Measurements from ENCODE around the gene SLCO1A2. TPM values are rescaled to one million over a fixed set of nuclear protein-coding genes. Genes with fewer than 3 reads are reported as not detected.
"Not testable (repeated sequence)": the region's sequence is repeated elsewhere in the genome, so short reads cannot be mapped to it uniquely, and the experiment has no call there.

SLCO1A2 gene
- total RNA-seq, 1 experiment from 2014 or later, result not detected

- CTCF ChIA-PET, result no interaction called here
- in situ Hi-C loops (cut with HindIII; ENCODE audit: low pct_unique_long_range_greater_than_20kb, low sequenced_read_pairs), result no loop called here
- DNase-seq (ENCODE audit: low read depth, low spot score) (no peak), ATAC-seq (no peak)
- no peaks in the 10 kb centered on the region for H3K27me3 ChIP-seq (ENCODE audit: control insufficient read depth, insufficient read depth, low read length)
- no TSS peak for BruUV-seq (replicated peaks)
- no peaks in the 10 kb centered on the region for H3K36me3 ChIP-seq (ENCODE audit: control insufficient read depth, insufficient read depth, low read length)
- intact Hi-C loops (cut with micrococcal nuclease; ENCODE audit: unreplicated experiment), result no loop called here
- H3K27ac ChIP-seq (ENCODE audit: low read length), result no peak overlapping the region
- no peak overlapping the region for H3K4me3 ChIP-seq (ENCODE audit: low read depth in 2 of 2, low read length in 2 of 2)
- H3K9me3 ChIP-seq (ENCODE audit: control insufficient read depth, insufficient read depth, low read depth, low read length), result no peaks in the 10 kb centered on the region
- no peak for TF ChIP-seq SIN3A (IDR thresholded peaks at IDR 0.05; ENCODE audit: borderline replicate concordance, insufficient read depth, low read depth, low read length)
- no peak for TF ChIP-seq POLR2AphosphoS5 (IDR thresholded peaks at IDR 0.05; ENCODE audit: low read depth, low read length)
- no peak for TF ChIP-seq REST (IDR thresholded peaks at IDR 0.05; ENCODE audit: insufficient read depth in 1 of 2, low read depth in 2 of 2, low read length in 1 of 2)
- TF ChIP-seq CTCF (IDR thresholded peaks at IDR 0.05), result no peak
- TF ChIP-seq TCF7L2 (IDR thresholded peaks at IDR 0.05; ENCODE audit: low read depth, low read length), result no peak
- H3K4me1 ChIP-seq (ENCODE audit: control insufficient read depth, insufficient read depth, low read length), result no peaks in the 10 kb centered on the region
- POLR2A ChIA-PET, result no interaction called here
Measured at GRCh38 chr12:21370845-21371449, 36.2 kb upstream of the SLCO1A2 start.

- Histone ChIP-seq H3K9me3 (ENCODE audit: control insufficient read depth, insufficient read depth, low read depth, low read length) (no peaks in the 10 kb centered on the region), H3K27me3 (ENCODE audit: control insufficient read depth, insufficient read depth, low read length) (no peaks in the 10 kb centered on the region), H3K27ac (ENCODE audit: low read length) (no peak overlapping the region), H3K4me1 (ENCODE audit: control insufficient read depth, insufficient read depth, low read length) (no peaks in the 10 kb centered on the region), H3K4me3 (ENCODE audit: low read depth in 2 of 2, low read length in 2 of 2) (no peak overlapping the region), H3K36me3 (ENCODE audit: control insufficient read depth, insufficient read depth, low read length) (no peaks in the 10 kb centered on the region)
- no peak for ATAC-seq
- TF ChIP-seq POLR2AphosphoS5 (IDR thresholded peaks at IDR 0.05; ENCODE audit: low read depth, low read length) (no peak), REST (IDR thresholded peaks at IDR 0.05; ENCODE audit: insufficient read depth in 1 of 2, low read depth in 2 of 2, low read length in 1 of 2) (no peak), TCF7L2 (IDR thresholded peaks at IDR 0.05; ENCODE audit: low read depth, low read length) (no peak), CTCF (IDR thresholded peaks at IDR 0.05) (no peak), SIN3A (IDR thresholded peaks at IDR 0.05; ENCODE audit: borderline replicate concordance, insufficient read depth, low read depth, low read length) (no peak)
- BruUV-seq (replicated peaks), result no TSS peak
- in situ Hi-C loops (cut with HindIII; ENCODE audit: low pct_unique_long_range_greater_than_20kb, low sequenced_read_pairs) (no loop called here), intact Hi-C loops (cut with micrococcal nuclease; ENCODE audit: unreplicated experiment) (no loop called here)
- ChIA-PET CTCF (no interaction called here), POLR2A (no interaction called here)
- DNase-seq (ENCODE audit: low read depth, low spot score), result no peak
Measured at GRCh38 chr12:21369141-21369980, 34.6 kb upstream of the SLCO1A2 start.

GRCh38 chr12:21360632-21361031 lies 25.9 kb upstream of the SLCO1A2 start:
- H3K27ac ChIP-seq (ENCODE audit: low read length); POLR2A ChIA-PET; H3K4me3 ChIP-seq (ENCODE audit: low read depth in 2 of 2, low read length in 2 of 2); intact Hi-C loops (cut with micrococcal nuclease; ENCODE audit: unreplicated experiment); H3K4me1 ChIP-seq (ENCODE audit: control insufficient read depth, insufficient read depth, low read length); H3K27me3 ChIP-seq (ENCODE audit: control insufficient read depth, insufficient read depth, low read length); H3K36me3 ChIP-seq (ENCODE audit: control insufficient read depth, insufficient read depth, low read length); BruUV-seq (replicated peaks); CTCF ChIA-PET; DNase-seq (ENCODE audit: low read depth, low spot score); H3K9me3 ChIP-seq (ENCODE audit: control insufficient read depth, insufficient read depth, low read depth, low read length); in situ Hi-C loops (cut with HindIII; ENCODE audit: low pct_unique_long_range_greater_than_20kb, low sequenced_read_pairs); ATAC-seq: not testable (repeated sequence)

Data from Panc1 (cell line).